GM12878 (cell line): ENCODE results near the gene SLC2A4. TPM values are rescaled to one million over a fixed set of nuclear protein-coding genes. Genes with fewer than 3 reads are reported as not detected.

Experiments used
- ATAC-seq: fragments of 200-7000 bp; cut with Tn5 transposase; 3 replicates; pipeline ENCODE4 v1.9.1; 2020; ENCODE audit warnings: mild to moderate bottlenecking, moderate library complexity
- BruUV-seq: library from RNA; stranded (reverse); fragments of 400-500 nt; replicated peaks from 2 replicates; lab custom pipeline; 2021; lab: Mats Ljungman, UMichigan
- CTCF ChIA-PET: fragments of 300-600 bp; sonication (Branson Sonifier 250); formaldehyde crosslinking; extraction: SDS; loops from one replicate; lab custom pipeline; 2021; ENCODE audit warnings: inconsistent platforms; lab: Yijun Ruan, JAX
- POLR2A ChIA-PET: fragments of 350-600 bp; formaldehyde crosslinking; extraction: SDS; loops from one replicate; lab custom pipeline; 2021; ENCODE audit warnings: inconsistent platforms; lab: Charles Lee
- RAD21 ChIA-PET: fragments of 300-600 bp; sonication (Branson Sonifier 250); formaldehyde crosslinking; loops from one replicate; lab custom pipeline; 2023; ENCODE audit warnings: antibody characterized with exemption; ENCODE audit not compliant: unreplicated experiment; lab: Charles Lee
- SMC1A ChIA-PET: fragments of 300-600 bp; sonication (Branson Sonifier 250); formaldehyde crosslinking; loops from one replicate; lab custom pipeline; 2023; ENCODE audit not compliant: unreplicated experiment, uncharacterized antibody; lab: Charles Lee
- DNase-seq: peaks from one replicate; pipeline ENCODE4 v3.0.0-alpha.2; 2011; ENCODE audit warnings: low read depth, low spot score
- FAIRE-seq: peaks from 3 replicates; lab custom pipeline; 2011; peaks lifted over from hg19 to GRCh38; lab: Jason Lieb, UNC
- H2AFZ ChIP-seq: 2 replicates; pipeline ENCODE4 v1.6.0; 2011; ENCODE audit warnings: low read depth, low read length, control low read depth; ENCODE audit not compliant: control insufficient read depth
- H3K27ac ChIP-seq: 2 replicates; pipeline ENCODE4 v1.5.1; 2011; ENCODE audit warnings: control low read depth; ENCODE audit not compliant: control insufficient read depth, insufficient read depth
- H3K27me3 ChIP-seq, 2 experiments: replicated peaks in 1 of 2; 2 replicates each; pipeline versions ENCODE4 v1.6.0 to v1.6.1; 2011; ENCODE audit warnings: low read length in 1 of 2; ENCODE audit not compliant: control insufficient read depth in 2 of 2, insufficient read depth in 2 of 2
- H3K36me3 ChIP-seq, 2 experiments: 2 replicates each; pipeline ENCODE4 v1.5.1; 2011; ENCODE audit warnings: low read length in 1 of 2; ENCODE audit not compliant: control insufficient read depth in 2 of 2, insufficient read depth in 2 of 2
- H3K4me1 ChIP-seq: 2 replicates; pipeline ENCODE4 v1.6.1; 2011; ENCODE audit warnings: mild to moderate bottlenecking, low read length, moderate library complexity, mixed read lengths; ENCODE audit not compliant: control insufficient read depth, insufficient read depth
- H3K4me2 ChIP-seq: 2 replicates; pipeline ENCODE4 v1.6.0; 2011; ENCODE audit warnings: control low read depth; ENCODE audit not compliant: control insufficient read depth, insufficient read depth
- H3K4me3 ChIP-seq: fragments of 200-600 bp; sonication (generic); 2 replicates; pipeline ENCODE4 v1.5.1; 2016
- H3K79me2 ChIP-seq: 2 replicates; pipeline ENCODE4 v1.6.0; 2011; ENCODE audit warnings: low read length; ENCODE audit not compliant: control insufficient read depth, insufficient read depth
- H3K9ac ChIP-seq: 2 replicates; pipeline ENCODE4 v1.8.0; 2011; ENCODE audit warnings: low read length, control low read depth, mixed read lengths; ENCODE audit not compliant: control insufficient read depth, insufficient read depth
- H3K9me3 ChIP-seq: replicated peaks from 3 replicates; pipeline ENCODE4 v1.5.1; 2011; ENCODE audit warnings: mild to moderate bottlenecking, low read length; ENCODE audit not compliant: control insufficient read depth, insufficient read depth
- H4K20me1 ChIP-seq: 2 replicates; pipeline ENCODE4 v1.6.0; 2011; ENCODE audit not compliant: control insufficient read depth, insufficient read depth
- CHD4 ChIP-seq: fragments of 200-600 bp; sonication (generic); IDR thresholded peaks from 2 replicates; pipeline ENCODE4 v1.6.1; 2016; ENCODE audit warnings: mild to moderate bottlenecking
- CREB1 ChIP-seq: IDR thresholded peaks from 2 replicates; pipeline ENCODE4 v1.6.1; 2012; ENCODE audit warnings: low read depth, mild to moderate bottlenecking, inconsistent platforms
- E2F8 ChIP-seq: fragments of 450-650 bp; IDR thresholded peaks from 2 replicates; pipeline ENCODE4 v1.6.1; 2018; ENCODE audit warnings: mild to moderate bottlenecking, low read depth, moderate library complexity; ENCODE audit not compliant: partially characterized antibody
- NBN ChIP-seq: fragments of 450-650 bp; IDR thresholded peaks from 2 replicates; pipeline ENCODE4 v1.6.1; 2016
- RUNX3 ChIP-seq: IDR thresholded peaks from 2 replicates; pipeline ENCODE4 v1.6.1; 2012; ENCODE audit warnings: low read length, inconsistent platforms
- SIX5 ChIP-seq: IDR thresholded peaks from 2 replicates; pipeline ENCODE4 v1.6.1; 2011; ENCODE audit warnings: mild to moderate bottlenecking, low read depth, low read length, moderate library complexity; ENCODE audit not compliant: severe bottlenecking
- SP1 ChIP-seq: IDR thresholded peaks from one replicate; pipeline ENCODE4 v1.6.1; 2011; ENCODE audit warnings: low read depth, low read length
- ZBTB40 ChIP-seq: fragments of 450-650 bp; IDR thresholded peaks from 2 replicates; pipeline ENCODE4 v1.6.1; 2016; ENCODE audit warnings: mild to moderate bottlenecking, moderate library complexity, borderline replicate concordance
- WGBS: methylation state at CpG from one replicate; pipeline ENCODE4 v1.1.6; 2016; ENCODE audit warnings: low lambda C conversion rate; ENCODE audit not compliant: insufficient replicate concordance, insufficient coverage; ENCODE audit errors: missing lambda C conversion rate; 5-methylcytosine and 5-hydroxymethylcytosine counted together
- in situ Hi-C: fragments of 300-500 bp; cut with MboI; formaldehyde crosslinking; loops from 9 replicates; pipeline ENCODE4 v1.14.3; 2018; ENCODE audit warnings: mixed read lengths
- intact Hi-C: fragments of 100-400 bp; cut with micrococcal nuclease; formaldehyde crosslinking; loops from one replicate; pipeline ENCODE4 v1.14.2; 2022; ENCODE audit not compliant: unreplicated experiment
- polyA plus RNA-seq, 11 experiments: library from polyadenylated mRNA; depleted of rRNA in 4 of 11; unstranded in 6 of 11; stranded (reverse) in 5 of 11; fragments of >200 nt; fragmentation: Nextera tagmentation in 4 of 11; fragmentation: Illumina TruSeq in 1 of 11; extraction: Ambion mirVana in 4 of 11; extraction: Trizol in 1 of 11; gene quantifications; 1 replicate in 1 of 11; 2 replicates in 10 of 11; pipeline versions ENCODE4 v1.2.1 to v1.2.3, GENCODE V29; 2011 to 2016; ENCODE audit warnings: inconsistent platforms in 2 of 11, missing spikeins in 2 of 11, low read depth in 1 of 11
- total RNA-seq, 4 experiments: library from RNA; depleted of rRNA in 3 of 4; stranded (reverse); fragments of >200 nt in 3 of 4; fragmentation: Illumina TruSeq in 1 of 4; extraction: Trizol in 1 of 4; gene quantifications; 2 replicates each; pipeline versions ENCODE4 v1.2.1 to v1.2.3, GENCODE V29; 2013 to 2021
- TF ChIP-seq, protein P1 (sequence below): fragments of 450-650 bp; IDR thresholded peaks from 2 replicates; pipeline ENCODE4 v1.6.1; 2016; ENCODE audit warnings: mild to moderate bottlenecking

The SLC2A4 gene
- total and polyA plus RNA-seq, 10 of the 15 experiments (the other 5 are each of a cell fraction or from before 2014, with no cell fraction given) = 0.03 to 0.23 (median 0.04) TPM; not detected in 4

DNA sequence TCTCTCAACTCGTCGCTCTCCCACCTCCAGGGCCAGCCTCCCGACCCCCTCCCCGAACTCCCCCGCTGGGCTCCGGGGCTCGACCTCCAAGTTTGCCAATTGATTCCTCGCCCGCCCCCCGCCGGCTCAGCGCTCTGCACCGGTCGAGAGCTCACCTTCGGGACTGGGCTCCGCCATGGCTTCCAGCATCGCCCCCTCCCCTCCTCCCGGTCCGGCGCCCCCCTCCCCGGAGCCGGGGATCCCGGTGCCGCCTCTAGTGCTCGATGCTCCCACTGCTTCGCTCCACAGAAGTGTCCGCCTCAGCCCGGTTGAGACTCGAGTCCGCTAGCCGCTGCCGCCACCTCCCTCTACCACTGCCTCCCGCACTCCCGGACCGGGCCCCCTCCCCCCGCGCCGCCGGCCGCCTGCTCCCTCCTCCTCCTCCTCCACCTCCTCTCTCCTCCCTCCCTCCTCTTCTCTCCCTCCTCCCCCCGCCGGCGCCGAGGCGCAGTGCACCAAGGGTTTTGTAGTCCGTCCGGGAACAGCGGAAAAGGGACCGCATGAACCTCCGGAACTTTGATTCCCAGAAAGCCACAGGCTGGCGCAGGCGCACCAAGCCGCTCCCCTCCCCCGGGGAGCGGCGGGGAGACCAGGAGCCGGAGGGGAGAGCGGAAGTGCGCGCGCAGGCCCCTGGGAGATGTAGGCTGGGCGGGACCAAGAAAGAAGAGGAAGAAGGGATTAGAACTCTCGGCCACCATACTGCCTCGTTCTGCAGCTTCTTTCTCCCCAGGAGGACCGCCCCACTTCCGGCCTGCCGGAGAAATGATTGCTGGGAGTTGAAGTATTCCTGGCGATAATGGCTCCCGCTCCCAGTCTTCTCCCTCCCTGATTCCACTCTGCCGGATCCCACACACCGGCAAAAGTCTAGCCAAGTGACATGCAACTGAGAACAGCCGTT is 42.2 kb upstream of the SLC2A4 start, which contains the start of gene PHF23:
PHF23 (minus strand) TSS at position 367 of the 937 bp plus-strand sequence; CDS start at position 189, 178 bp downstream.
- in situ Hi-C loops (no loop called here), intact Hi-C loops (loop anchor here (2.0 to 5.0 kb wide), 2 partner anchors 25 to 68 kb away; partner anchors contain the start of gene EIF5A)
- peaks cover 29% of the 10 kb centered on the region for H3K4me1 ChIP-seq
- BruUV-seq = no TSS peak
- H3K9me3 ChIP-seq = no peaks in the 10 kb centered on the region
- H3K4me2 ChIP-seq = peak within 1 kb of the TSS; percentile 94
- ATAC-seq (peak; percentile 69), DNase-seq (peak; percentile 97), FAIRE-seq (peak; percentile 93)
- 1% methylated on average over 22 of the region's 72 CpGs for WGBS
- ChIA-PET CTCF (interaction anchor here (0.6 to 6.0 kb wide), 6 partner anchors 10 to 449 kb away, joined by 3 to 70 read pairs (median 4); partner anchors contain the start of genes ACADVL, DLG4 and WRAP53), SMC1A (interaction anchor here (0.8 to 4.3 kb wide), 4 partner anchors 10 to 20 kb away, joined by 3 to 26 read pairs (median 4); partner anchors contain the start of genes ACADVL, CTDNEP1, DLG4 and ELP5), RAD21 (interaction anchor here (1.2 to 6.3 kb wide), 3 partner anchors 10 to 19 kb away, joined by 5 to 51 read pairs (median 5); partner anchors contain the start of genes ACADVL, CTDNEP1, DLG4 and ELP5), POLR2A (interaction anchor here (0.8 to 7.3 kb wide), 5 partner anchors 11 to 29 kb away, joined by 3 to 99 read pairs (median 22); partner anchors contain the start of genes ACADVL, CTDNEP1, DLG4 and ELP5)
- H2AFZ ChIP-seq = peak within 1 kb of the TSS; percentile 52; the same call in 1 of the 2 replicates
- peaks cover 12 to 18% of the 10 kb centered on the region in 2 experiments for H3K36me3 ChIP-seq
- peak within 1 kb of the TSS; percentile 95 for H3K9ac ChIP-seq
- peak within 1 kb of the TSS; percentile 87 for H3K27ac ChIP-seq
- peak within 1 kb of the TSS; percentile 96 for H3K4me3 ChIP-seq
- H3K27me3 ChIP-seq = no peaks in the 10 kb centered on the region
- no peaks in the 10 kb centered on the region for H4K20me1 ChIP-seq
- H3K79me2 ChIP-seq = peaks cover 49% of the 10 kb centered on the region
- peak; percentile 97 for TF ChIP-seq ZBTB40
- peak; percentile 88 for TF ChIP-seq SIX5
- peak; percentile 55 for TF ChIP-seq E2F8
- TF ChIP-seq CREB1 = peak; percentile 74; the same call in 1 of the 2 replicates
- no peak for TF ChIP-seq SP1
- peak; percentile 83 for TF ChIP-seq NBN
- TF ChIP-seq CHD4 = no peak
- TF ChIP-seq, protein P1, sequence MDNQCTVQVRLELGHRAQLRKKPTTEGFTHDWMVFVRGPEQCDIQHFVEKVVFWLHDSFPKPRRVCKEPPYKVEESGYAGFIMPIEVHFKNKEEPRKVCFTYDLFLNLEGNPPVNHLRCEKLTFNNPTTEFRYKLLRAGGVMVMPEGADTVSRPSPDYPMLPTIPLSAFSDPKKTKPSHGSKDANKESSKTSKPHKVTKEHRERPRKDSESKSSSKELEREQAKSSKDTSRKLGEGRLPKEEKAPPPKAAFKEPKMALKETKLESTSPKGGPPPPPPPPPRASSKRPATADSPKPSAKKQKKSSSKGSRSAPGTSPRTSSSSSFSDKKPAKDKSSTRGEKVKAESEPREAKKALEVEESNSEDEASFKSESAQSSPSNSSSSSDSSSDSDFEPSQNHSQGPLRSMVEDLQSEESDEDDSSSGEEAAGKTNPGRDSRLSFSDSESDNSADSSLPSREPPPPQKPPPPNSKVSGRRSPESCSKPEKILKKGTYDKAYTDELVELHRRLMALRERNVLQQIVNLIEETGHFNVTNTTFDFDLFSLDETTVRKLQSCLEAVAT = 0 out of 2 replicates have a peak, but pooled peaks have one; percentile 50
- TF ChIP-seq RUNX3 = peak; percentile 70
